HepG2 (cell line): ENCODE results near the gene TLX1. TPM values are rescaled to one million over a fixed set of nuclear protein-coding genes. Genes with fewer than 3 reads are reported as not detected.

Source experiments
- ATAC-seq: fragments of 200-7000 bp; cut with Tn5 transposase; 3 replicates; pipeline ENCODE4 v1.9.1; 2020; ENCODE audit warnings: mild to moderate bottlenecking, moderate library complexity
- BruUV-seq: library from RNA; stranded (reverse); fragments of 400-500 nt; replicated peaks from 2 replicates; lab custom pipeline; 2021; lab: Mats Ljungman, UMichigan
- CTCF ChIA-PET: fragments of 300-600 bp; formaldehyde crosslinking; extraction: SDS; loops from one replicate; lab custom pipeline; 2021; ENCODE audit warnings: low total read pairs, inconsistent platforms, low intra/inter-chr PET ratio; lab: Yijun Ruan, JAX
- POLR2A ChIA-PET: fragments of 350-600 bp; sonication (Branson Sonifier 250); formaldehyde crosslinking; loops from one replicate; lab custom pipeline; 2020; ENCODE audit warnings: antibody characterized with exemption, inconsistent platforms; lab: Yijun Ruan, JAX
- DNase-seq: peaks from one replicate; pipeline ENCODE4 v3.0.0-alpha.2; 2015; ENCODE audit warnings: low spot score
- FAIRE-seq: peaks from 3 replicates; lab custom pipeline; 2011; peaks lifted over from hg19 to GRCh38; lab: Jason Lieb, UNC
- H2AFZ ChIP-seq: one replicate; pipeline ENCODE4 v1.6.1; 2011; ENCODE audit warnings: low read length, inconsistent platforms
- H3K27ac ChIP-seq: fragments of 300-600 bp; 3 replicates; pipeline ENCODE4 v1.8.0; 2011; ENCODE audit warnings: mixed run types, mild to moderate bottlenecking, mixed read lengths, low read length, inconsistent platforms; ENCODE audit not compliant: insufficient read depth; ENCODE audit errors: extremely low read length
- H3K27me3 ChIP-seq, 2 experiments: fragments of 200-600 bp in 1 of 2; 2 replicates in 1 of 2; 3 replicates in 1 of 2; pipeline versions ENCODE4 v1.6.0 to v1.8.0; 2011; ENCODE audit warnings: low read length in 2 of 2, mild to moderate bottlenecking in 2 of 2, moderate library complexity in 2 of 2, inconsistent platforms in 1 of 2; ENCODE audit not compliant: insufficient read depth in 2 of 2, control insufficient read depth in 1 of 2
- H3K36me3 ChIP-seq, 2 experiments: fragments of 200-600 bp in 1 of 2; replicated peaks in 1 of 2; 2 replicates in 1 of 2; 3 replicates in 1 of 2; pipeline versions ENCODE4 v1.5.1 to v1.8.0; 2011; ENCODE audit warnings: low read length in 2 of 2, inconsistent platforms in 1 of 2; ENCODE audit not compliant: insufficient read depth in 2 of 2, control insufficient read depth in 1 of 2
- H3K4me1 ChIP-seq: 2 replicates; pipeline ENCODE4 v1.5.1; 2012; ENCODE audit warnings: low read length, inconsistent platforms; ENCODE audit not compliant: insufficient read depth
- H3K4me2 ChIP-seq: 2 replicates; pipeline ENCODE4 v1.6.0; 2011; ENCODE audit warnings: low read depth, low read length, inconsistent platforms
- H3K4me3 ChIP-seq, 3 experiments: fragments of 200-600 bp in 1 of 3; sonication (generic), shearing (Covaris generic) in 1 of 3; replicated peaks in 1 of 3; 2 replicates each; pipeline ENCODE4 v1.5.1; 2011 to 2016; ENCODE audit warnings: low read length in 3 of 3, inconsistent platforms in 2 of 3, low read depth in 2 of 3, mild to moderate bottlenecking in 2 of 3, control low read depth in 1 of 3, mixed read lengths in 1 of 3; ENCODE audit not compliant: insufficient read depth in 1 of 3
- H3K79me2 ChIP-seq: one replicate; pipeline ENCODE4 v1.6.1; 2011; ENCODE audit warnings: low read length, inconsistent platforms; ENCODE audit not compliant: insufficient read depth
- H3K9ac ChIP-seq: 2 replicates; pipeline ENCODE4 v1.6.0; 2011; ENCODE audit warnings: mild to moderate bottlenecking, low read depth, low read length, inconsistent platforms; ENCODE audit not compliant: insufficient read depth
- H3K9me3 ChIP-seq: 2 replicates; pipeline ENCODE4 v1.5.1; 2012; ENCODE audit warnings: mild to moderate bottlenecking, low read length
- H4K20me1 ChIP-seq: 2 replicates; pipeline ENCODE4 v1.6.0; 2011; ENCODE audit warnings: inconsistent platforms, mild to moderate bottlenecking, low read length, moderate library complexity; ENCODE audit not compliant: insufficient read depth
- CREM ChIP-seq, 2 experiments: sonication (generic) in 1 of 2; formaldehyde crosslinking in 1 of 2; IDR thresholded peaks; 2 replicates each; pipeline versions ENCODE4 v1.4.0 to v1.6.1; 2016 to 2020; ENCODE audit warnings: antibody characterized with exemption in 1 of 2, mild to moderate bottlenecking in 1 of 2, missing genetic modification reagents in 1 of 2
- FOXA3 ChIP-seq: IDR thresholded peaks from 2 replicates; pipeline ENCODE4 v1.6.1; 2016; ENCODE audit warnings: missing genetic modification reagents, missing compliant biosample characterization
- FOXK1 ChIP-seq: sonication (generic); formaldehyde crosslinking; IDR thresholded peaks from 2 replicates; pipeline ENCODE4 v1.4.0; 2020; ENCODE audit warnings: low read depth, missing genetic modification reagents, borderline replicate concordance
- HNF4A ChIP-seq: sonication (generic); formaldehyde crosslinking; IDR thresholded peaks from 2 replicates; pipeline ENCODE4 v1.4.0; 2020; ENCODE audit warnings: missing genetic modification reagents
- MTA1 ChIP-seq: sonication (generic); formaldehyde crosslinking; IDR thresholded peaks from 2 replicates; pipeline ENCODE4 v1.4.0; 2020; ENCODE audit warnings: missing genetic modification reagents, mild to moderate bottlenecking, borderline replicate concordance
- NKX3-1 ChIP-seq: sonication (generic); formaldehyde crosslinking; IDR thresholded peaks from 2 replicates; pipeline ENCODE4 v1.5.0; 2020; ENCODE audit warnings: missing genetic modification reagents
- ONECUT2 ChIP-seq: sonication (generic); formaldehyde crosslinking; IDR thresholded peaks from 2 replicates; pipeline ENCODE4 v1.4.0; 2020; ENCODE audit warnings: missing genetic modification reagents
- RAD51 ChIP-seq: fragments of 450-650 bp; IDR thresholded peaks from 2 replicates; pipeline ENCODE4 v1.6.1; 2016; ENCODE audit warnings: borderline replicate concordance
- RBAK ChIP-seq: sonication (generic); formaldehyde crosslinking; IDR thresholded peaks from 2 replicates; pipeline ENCODE4 v1.5.1; 2020; ENCODE audit warnings: mild to moderate bottlenecking, missing genetic modification reagents
- SALL1 ChIP-seq: sonication (generic); formaldehyde crosslinking; IDR thresholded peaks from 2 replicates; pipeline ENCODE4 v1.8.0; 2022; ENCODE audit warnings: mild to moderate bottlenecking, missing genetic modification reagents
- YY1 ChIP-seq: IDR thresholded peaks from 2 replicates; pipeline ENCODE4 v1.6.1; 2011; ENCODE audit warnings: low read length, low read depth, moderate library complexity, mild to moderate bottlenecking; ENCODE audit not compliant: insufficient read depth, insufficient replicate concordance
- ZNF33B ChIP-seq: sonication (generic); formaldehyde crosslinking; IDR thresholded peaks from 2 replicates; pipeline ENCODE4 v1.5.1; 2020; ENCODE audit warnings: mild to moderate bottlenecking, missing genetic modification reagents
- ZNF850 ChIP-seq: sonication (generic); formaldehyde crosslinking; conservative IDR thresholded peaks from 2 replicates; pipeline ENCODE4 v1.9.0; 2021; ENCODE audit warnings: mild to moderate bottlenecking, missing genetic modification reagents
- WGBS: methylation state at CpG from one replicate; pipeline ENCODE4 v1.1.6; 2017; ENCODE audit warnings: low lambda C conversion rate; 5-methylcytosine and 5-hydroxymethylcytosine counted together
- in situ Hi-C: cut with HindIII; loops from 2 replicates; pipeline ENCODE4 v1.10.0; 2017; ENCODE audit warnings: low pct_unique_long_range_greater_than_20kb; ENCODE audit not compliant: extremely low pct_ligation_motif_present
- intact Hi-C: fragments of 100-400 bp; cut with micrococcal nuclease; formaldehyde crosslinking; loops from one replicate; pipeline ENCODE4 v1.10.0; 2022; ENCODE audit not compliant: unreplicated experiment
- polyA plus RNA-seq, 8 experiments: library from polyadenylated mRNA; depleted of rRNA in 3 of 8; stranded (reverse) in 7 of 8; unstranded in 1 of 8; fragments of >200 nt; fragmentation: Illumina TruSeq in 4 of 8; extraction: Trizol in 4 of 8; gene quantifications; 2 replicates each; pipeline versions ENCODE4 v1.2.1 to v1.2.3, GENCODE V29; 2011 to 2016; ENCODE audit warnings: low read depth in 4 of 8, missing spikeins in 1 of 8, mixed read lengths in 1 of 8; ENCODE audit not compliant: insufficient read depth in 1 of 8
- total RNA-seq, 5 experiments: library from RNA; depleted of rRNA; stranded (reverse); fragments of >200 nt; fragmentation: Illumina TruSeq; extraction: Trizol; gene quantifications; 2 replicates each; pipeline ENCODE4 v1.2.3, GENCODE V29; 2016; ENCODE audit warnings: low read depth in 1 of 5
- TF ChIP-seq, protein P1 (sequence below): sonication (generic); formaldehyde crosslinking; IDR thresholded peaks from 2 replicates; pipeline ENCODE4 v1.4.0; 2020; ENCODE audit warnings: missing genetic modification reagents

TLX1 gene
- total and polyA plus RNA-seq, 2 of the 13 experiments (the other 11 are each of a cell fraction or from before 2014, with no cell fraction given) = 0.07 to 0.26 TPM

DNA sequence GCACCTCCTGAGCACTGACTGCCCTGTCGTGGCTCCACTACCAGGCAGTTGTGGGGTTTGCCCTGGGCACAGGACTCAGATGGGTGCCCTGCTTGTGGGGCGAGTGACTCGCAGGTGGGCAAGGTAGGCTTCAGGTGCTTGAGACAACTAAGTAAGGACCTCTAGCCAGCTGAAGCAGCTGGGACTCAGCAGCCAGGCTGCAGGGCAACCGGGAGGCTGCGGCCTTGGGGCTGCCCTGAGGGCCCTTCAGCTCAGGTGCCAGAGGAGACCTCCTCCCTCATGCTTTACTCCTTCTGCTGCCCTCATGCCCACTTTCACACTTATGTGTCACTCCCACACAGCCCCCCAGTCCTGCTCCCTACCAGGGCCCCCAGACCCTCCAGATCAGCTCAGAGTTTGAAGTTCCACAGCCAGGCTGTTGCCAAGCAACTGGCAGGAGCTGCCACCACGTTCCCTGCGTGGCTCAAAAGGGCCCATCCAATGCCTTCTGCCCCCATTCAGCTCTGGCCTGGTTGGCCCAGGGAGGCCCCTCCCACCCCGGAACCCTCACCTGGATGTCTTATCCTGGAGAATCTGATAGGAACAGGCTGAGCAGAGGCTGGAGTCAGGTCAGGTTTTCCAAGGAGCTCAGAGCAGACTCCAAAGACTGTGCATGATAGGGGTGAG is 10.0 kb downstream of the TLX1 start:
- no peak for FAIRE-seq
- Histone ChIP-seq H3K27me3 (peaks cover 9 to 64% of the 10 kb centered on the region in 2 experiments), H3K9me3 (no peaks in the 10 kb centered on the region)
- TF ChIP-seq MTA1 (CRISPR knock-in tag) (0 out of 2 replicates have a peak, but pooled peaks have one; percentile 4), ZNF850 (CRISPR knock-in tag) (no peak)
- TF ChIP-seq, all 625 proteins: peak for 1
- BruUV-seq = no TSS peak
- in situ Hi-C loops (loop anchor here (5.0 kb wide), 1 partner anchor 44 kb away; no protein-coding TSS in a partner anchor), intact Hi-C loops (no loop called here)
- Histone ChIP-seq H3K27ac (no peak overlapping the region), H3K9ac (no peak overlapping the region), H4K20me1 (no peaks in the 10 kb centered on the region), H3K4me2 (no peak overlapping the region), H3K79me2 (no peaks in the 10 kb centered on the region), H3K4me1 (peaks cover 24% of the 10 kb centered on the region), H3K36me3 (no peaks in the 10 kb centered on the region), H2AFZ (no peak overlapping the region), H3K4me3 (no peak overlapping the region)
- 7% methylated on average over 5 of the region's 8 CpGs for WGBS
- DNase-seq (no peak), ATAC-seq (no peak)
- POLR2A ChIA-PET = interaction anchor here (0.9 to 2.2 kb wide), 11 partner anchors 10 to 99 kb away, joined by 3 to 20 read pairs (median 4); partner anchors contain the start of genes KAZALD1 and TLX1
- CTCF ChIA-PET = interaction anchor here (1.2 to 2.4 kb wide), 4 partner anchors 41 to 48 kb away, joined by 3 to 65 read pairs (median 4); no protein-coding TSS in a partner anchor

DNA sequence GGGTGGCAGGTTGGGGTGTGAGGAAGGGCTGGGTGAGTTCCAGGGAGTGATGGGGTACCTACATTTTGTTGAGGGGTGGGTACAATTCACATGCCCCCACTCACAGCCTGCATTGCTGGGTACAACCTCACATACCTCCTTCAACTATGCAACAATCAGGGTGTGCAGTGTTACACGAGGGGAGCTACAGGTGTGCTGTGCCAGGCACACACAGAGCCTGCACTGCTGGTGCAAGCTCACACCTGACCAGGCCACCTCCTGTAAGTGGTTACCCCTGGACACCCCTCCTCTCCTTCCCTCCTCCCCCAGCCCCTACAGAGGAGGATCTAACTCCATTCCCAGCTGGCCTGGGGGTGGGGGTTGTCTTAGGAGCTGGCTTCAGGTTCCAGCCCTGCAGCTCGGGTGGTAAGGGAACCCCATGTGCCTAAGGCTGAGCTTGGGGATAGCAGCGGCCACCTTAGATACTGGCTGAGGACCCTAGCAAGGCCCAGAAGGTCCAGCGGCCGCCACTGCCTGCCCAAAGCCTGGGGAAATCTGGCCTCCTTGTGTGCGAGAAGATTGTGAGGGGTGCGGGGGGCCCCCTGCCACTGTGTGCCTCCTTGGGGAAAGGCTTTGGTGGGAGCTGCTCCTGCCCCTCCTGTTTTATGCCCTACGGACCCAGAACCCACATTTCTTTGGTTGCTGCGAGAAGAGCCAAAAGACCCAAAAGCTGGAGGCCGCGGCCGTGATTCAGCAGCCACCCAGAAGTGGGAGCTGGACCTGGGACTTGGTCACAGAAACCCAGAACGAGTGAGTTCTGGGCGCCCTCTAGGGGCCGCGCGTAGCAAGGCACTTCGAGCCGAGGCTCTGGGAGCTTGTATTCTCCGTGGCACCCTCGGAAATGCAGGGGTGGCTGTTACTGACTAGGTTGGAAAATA is 10.8 kb downstream of the TLX1 start:
- ATAC-seq = peak; percentile 90
- peak; percentile 71 for DNase-seq
- peak overlapping the region; percentile 47 for H3K9ac ChIP-seq
- no peak overlapping the region for H2AFZ ChIP-seq
- H3K79me2 ChIP-seq = no peaks in the 10 kb centered on the region
- BruUV-seq = no TSS peak
- POLR2A ChIA-PET = interaction anchor here (0.8 to 2.2 kb wide), 13 partner anchors 11 to 99 kb away, joined by 3 to 20 read pairs (median 4); partner anchors contain the start of genes KAZALD1 and TLX1
- intact Hi-C loops (loop anchor here (1.0 kb wide), 1 partner anchor 47 kb away; no protein-coding TSS in a partner anchor), in situ Hi-C loops (loop anchor here (5.0 kb wide), 1 partner anchor 45 kb away; no protein-coding TSS in a partner anchor)
- H4K20me1 ChIP-seq = no peaks in the 10 kb centered on the region
- peaks cover 24% of the 10 kb centered on the region for H3K4me1 ChIP-seq
- WGBS = 0% methylated on average over 2 of the region's 21 CpGs
- CTCF ChIA-PET = interaction anchor here (1.2 to 2.4 kb wide), 6 partner anchors 42 to 101 kb away, joined by 3 to 65 read pairs (median 6); no protein-coding TSS in a partner anchor
- peak; percentile 64 for FAIRE-seq
- peak overlapping the region; percentile 92 for H3K4me2 ChIP-seq
- H3K27me3 ChIP-seq = peaks cover 12 to 66% of the 10 kb centered on the region in 2 experiments
- H3K36me3 ChIP-seq = no peaks in the 10 kb centered on the region
- peak overlapping the region; percentile 27 to 71 (median 52) for H3K4me3 ChIP-seq
- no peak overlapping the region for H3K27ac ChIP-seq
- H3K9me3 ChIP-seq = no peaks in the 10 kb centered on the region
- TF ChIP-seq YY1 = peak; percentile 81
- 0 out of 2 replicates have a peak, but pooled peaks have one; percentile 14 for TF ChIP-seq FOXA3 (CRISPR knock-in tag)
- 0 out of 2 replicates have a peak, but pooled peaks have one; percentile 32 for TF ChIP-seq HNF4A (CRISPR knock-in tag)
- TF ChIP-seq RBAK = no peak
- TF ChIP-seq ONECUT2 (CRISPR knock-in tag) = 0 out of 2 replicates have a peak, but pooled peaks have one; percentile 16
- TF ChIP-seq, protein P1, sequence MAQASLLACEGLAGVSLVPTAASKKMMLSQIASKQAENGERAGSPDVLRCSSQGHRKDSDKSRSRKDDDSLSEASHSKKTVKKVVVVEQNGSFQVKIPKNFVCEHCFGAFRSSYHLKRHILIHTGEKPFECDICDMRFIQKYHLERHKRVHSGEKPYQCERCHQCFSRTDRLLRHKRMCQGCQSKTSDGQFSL (CRISPR knock-in tag) = no peak
- TF ChIP-seq SALL1 = peak; percentile 11; the same call in 1 of the 2 replicates
- no peak for TF ChIP-seq RAD51
- TF ChIP-seq NKX3-1 (CRISPR knock-in tag) = no peak
- 0 out of 2 replicates have a peak, but pooled peaks have one; percentile 73 for TF ChIP-seq ZNF33B (CRISPR knock-in tag)
- TF ChIP-seq CREM (IDR thresholded peaks at IDR 0.05) = no peak
- no peak for TF ChIP-seq CREM (CRISPR knock-in tag; IDR thresholded peaks at IDR 0.05)
- TF ChIP-seq FOXK1 (CRISPR knock-in tag) = no peak
